Large intestine (tissue), 1 donor: ENCODE measurements around the gene MYO1H. TPM values are rescaled to one million over a fixed set of nuclear protein-coding genes. Genes with fewer than 3 reads are reported as not detected.

Experiments
- polyA plus RNA-seq: library from polyadenylated mRNA; unstranded; fragments of 120-200 nt; gene quantifications from one replicate; pipeline ENCODE4 v1.2.1, GENCODE V29; 2013

Gene MYO1H
- polyA plus RNA-seq, 1 donor: 1.0 TPM

Other genes starting within 250 kb of the MYO1H start
- gene ACACB, start 231.3 kb upstream of the MYO1H start, polyA plus RNA-seq: 11.9 TPM
- 0.10 TPM for gene FOXN4, start 38.6 kb upstream of the MYO1H start, polyA plus RNA-seq
- gene KCTD10, start 129.4 kb downstream of the MYO1H start, polyA plus RNA-seq: 26.3 TPM
- gene UBE3B, start 129.7 kb downstream of the MYO1H start, polyA plus RNA-seq: 31.8 TPM
- gene MMAB, start 225.6 kb downstream of the MYO1H start, polyA plus RNA-seq: 30.3 TPM
- gene MVK, start 225.9 kb downstream of the MYO1H start, polyA plus RNA-seq: 15.8 TPM